Anterior cingulate cortex (tissue), 58 donors: ENCODE results near the gene CLASP1.
A peak's percentile ranks its signal among the peaks of the same experiment; 100 is the strongest.
"Not testable (repeated sequence)": the region's sequence is repeated elsewhere in the genome, so short reads cannot be mapped to it uniquely, and the experiment has no call there.

Experiments used
- DNase-seq, 58 donors: peaks; one replicate each; lab custom pipeline; 2025; lab: John Stamatoyannopoulos, UW

CLASP1 gene

GRCh38 chr2:121450301-121450700, 199.0 kb downstream of the CLASP1 start:
- no peak for DNase-seq

- DNase-seq, result no peak
These were observed 202.5 kb downstream of the CLASP1 start for GRCh38 chr2:121446647-121447241.

GRCh38 chr2:121442889-121443288, 206.4 kb downstream of the CLASP1 start:
- peak in 1 of 58 donors; percentile 8 for DNase-seq

- DNase-seq, result not testable (repeated sequence)
These were observed 211.0 kb downstream of the CLASP1 start for GRCh38 chr2:121438290-121438689.

GRCh38 chr2:121436918-121437317, 212.3 kb downstream of the CLASP1 start:
- DNase-seq, result no peak

GRCh38 chr2:121435790-121436189, 213.5 kb downstream of the CLASP1 start:
- DNase-seq, result no peak

GRCh38 chr2:121431214-121431613, 218.0 kb downstream of the CLASP1 start:
- no peak for DNase-seq

GRCh38 chr2:121429927-121430520, 219.2 kb downstream of the CLASP1 start:
- no peak for DNase-seq

- no peak for DNase-seq
These were observed 220.0 kb downstream of the CLASP1 start for GRCh38 chr2:121429119-121429903.

GRCh38 chr2:121427187-121427689, 222.0 kb downstream of the CLASP1 start:
- DNase-seq, result no peak

GRCh38 chr2:121420486-121420885, 228.8 kb downstream of the CLASP1 start:
- no peak for DNase-seq

GRCh38 chr2:121419081-121419699, 230.1 kb downstream of the CLASP1 start:
- no peak for DNase-seq

- no peak for DNase-seq
These were observed 230.7 kb downstream of the CLASP1 start for GRCh38 chr2:121418494-121419058.

GRCh38 chr2:121417826-121418225, 231.4 kb downstream of the CLASP1 start:
- no peak for DNase-seq

- DNase-seq, result no peak
These were observed 233.5 kb downstream of the CLASP1 start for GRCh38 chr2:121415727-121416126.

GRCh38 chr2:121412349-121412748, 236.9 kb downstream of the CLASP1 start:
- DNase-seq, result no peak

GRCh38 chr2:121409966-121410365, 239.3 kb downstream of the CLASP1 start:
- no peak for DNase-seq

- DNase-seq, result peak in 2 of 58 donors; percentile 23 to 26
These were observed 239.9 kb downstream of the CLASP1 start for GRCh38 chr2:121409388-121409787.

GRCh38 chr2:121408641-121409040, 240.6 kb downstream of the CLASP1 start:
- DNase-seq, result no peak

- no peak for DNase-seq
These were observed 244.0 kb downstream of the CLASP1 start for GRCh38 chr2:121405233-121405632.

GRCh38 chr2:121400201-121400600, 249.1 kb downstream of the CLASP1 start:
- no peak for DNase-seq
